Uterus (tissue), 2 donors: ENCODE results near the gene SNCAIP.

ENCODE experiments used
- POLR2A ChIP-seq, 2 donors: fragments of 450-650 bp; IDR thresholded peaks; one replicate each; pipeline ENCODE4 v1.6.1; 2016; ENCODE audit warnings: antibody characterized with exemption in 2 of 2, mild to moderate bottlenecking in 1 of 2, moderate library complexity in 1 of 2
- TF ChIP-seq, protein P1 (sequence below), 4 experiments: fragments of 200-600 bp in 2 of 4; fragments of 450-650 bp in 2 of 4; sonication (generic) in 2 of 4; IDR thresholded peaks; one replicate each; pipeline ENCODE4 v1.5.1; 2016 to 2019; ENCODE audit warnings: antibody characterized with exemption in 4 of 4, mild to moderate bottlenecking in 2 of 4, moderate library complexity in 1 of 4

DNA sequence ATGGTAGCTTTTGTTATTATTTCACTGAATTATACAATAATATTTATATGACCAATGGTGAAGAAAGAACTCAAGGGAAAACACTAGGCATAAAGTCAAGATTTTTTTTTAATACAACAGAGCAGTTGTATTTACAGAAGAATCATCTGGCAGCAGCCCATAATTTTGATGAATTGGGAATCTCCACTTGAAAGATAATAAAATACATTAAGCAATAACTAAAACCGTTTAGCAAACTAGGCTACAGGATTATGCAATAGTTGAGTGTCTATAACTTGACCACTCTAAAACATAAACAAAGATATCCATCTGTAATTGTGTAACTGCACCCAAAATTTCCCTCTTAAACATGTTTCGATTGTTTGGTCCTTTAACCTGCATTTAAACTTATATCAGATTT, 80.8 kb downstream of the SNCAIP start:
- TF ChIP-seq, protein P1, sequence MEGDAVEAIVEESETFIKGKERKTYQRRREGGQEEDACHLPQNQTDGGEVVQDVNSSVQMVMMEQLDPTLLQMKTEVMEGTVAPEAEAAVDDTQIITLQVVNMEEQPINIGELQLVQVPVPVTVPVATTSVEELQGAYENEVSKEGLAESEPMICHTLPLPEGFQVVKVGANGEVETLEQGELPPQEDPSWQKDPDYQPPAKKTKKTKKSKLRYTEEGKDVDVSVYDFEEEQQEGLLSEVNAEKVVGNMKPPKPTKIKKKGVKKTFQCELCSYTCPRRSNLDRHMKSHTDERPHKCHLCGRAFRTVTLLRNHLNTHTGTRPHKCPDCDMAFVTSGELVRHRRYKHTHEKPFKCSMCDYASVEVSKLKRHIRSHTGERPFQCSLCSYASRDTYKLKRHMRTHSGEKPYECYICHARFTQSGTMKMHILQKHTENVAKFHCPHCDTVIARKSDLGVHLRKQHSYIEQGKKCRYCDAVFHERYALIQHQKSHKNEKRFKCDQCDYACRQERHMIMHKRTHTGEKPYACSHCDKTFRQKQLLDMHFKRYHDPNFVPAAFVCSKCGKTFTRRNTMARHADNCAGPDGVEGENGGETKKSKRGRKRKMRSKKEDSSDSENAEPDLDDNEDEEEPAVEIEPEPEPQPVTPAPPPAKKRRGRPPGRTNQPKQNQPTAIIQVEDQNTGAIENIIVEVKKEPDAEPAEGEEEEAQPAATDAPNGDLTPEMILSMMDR (IDR thresholded peaks at IDR 0.05): no peak
- no peak for TF ChIP-seq POLR2A (IDR thresholded peaks at IDR 0.05)
